ENCODE data around the gene CBLN1. TPM values are rescaled to one million over a fixed set of nuclear protein-coding genes. Genes with fewer than 3 reads are reported as not detected.

CBLN1 gene
- total RNA-seq, 1 donor from 2014 or later: not detected

GRCh38 chr16:49284962-49285361 is 3.3 kb upstream of the CBLN1 start:
- TF ChIP-seq CTCF (IDR thresholded peaks at IDR 0.05; ENCODE audit: insufficient read depth, low read length, poor library complexity, severe bottlenecking): no peak
- H3K4me3 ChIP-seq (ENCODE audit: low read depth, low read length): no peak overlapping the region
- peaks cover 42% of the 10 kb centered on the region for H3K27me3 ChIP-seq (ENCODE audit: control insufficient read depth, insufficient read depth, low read length)
- no peaks in the 10 kb centered on the region for H3K36me3 ChIP-seq (ENCODE audit: control insufficient read depth, insufficient read depth, low read length)
- DNase-seq (ENCODE audit: low read depth): no peak

DNA sequence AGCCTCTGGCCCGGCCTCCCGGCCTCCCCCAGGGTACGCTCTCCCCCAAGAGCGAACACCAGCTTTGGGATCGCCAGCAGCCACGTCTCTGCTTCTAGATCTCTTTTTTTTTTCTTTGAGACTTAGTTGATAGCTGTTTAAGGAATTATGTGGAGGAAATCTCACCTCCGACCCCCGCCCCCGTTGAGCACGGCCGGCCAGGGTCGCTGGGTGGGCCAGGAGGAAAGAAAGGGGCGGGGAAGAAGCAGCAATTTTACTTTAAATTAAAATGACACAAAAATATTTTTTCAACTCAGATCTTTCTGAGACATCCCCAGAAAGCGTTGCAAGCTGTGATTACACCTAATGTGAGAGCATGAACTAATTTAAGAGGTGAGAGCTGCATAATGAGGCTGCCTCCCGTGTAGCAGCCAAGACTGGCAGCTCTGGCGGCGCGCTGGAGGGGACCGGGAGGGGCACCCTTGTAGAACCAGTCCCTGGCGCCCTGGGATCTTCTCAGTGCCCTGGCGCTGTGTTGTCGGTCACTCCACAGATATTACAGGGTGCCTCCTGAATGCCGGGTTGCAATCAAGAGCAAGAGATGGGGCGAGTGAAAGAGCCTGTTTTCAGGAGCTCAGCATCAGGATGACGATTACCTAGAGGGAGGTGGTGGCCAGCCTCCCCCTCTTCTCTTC is 1.9 kb upstream of the CBLN1 start:
- no peak overlapping the region for H3K4me3 ChIP-seq (ENCODE audit: low read depth, low read length)
- peaks cover 55% of the 10 kb centered on the region for H3K27me3 ChIP-seq (ENCODE audit: control insufficient read depth, insufficient read depth, low read length)
- no peaks in the 10 kb centered on the region for H3K36me3 ChIP-seq (ENCODE audit: control insufficient read depth, insufficient read depth, low read length)
- no peak for DNase-seq (ENCODE audit: low read depth)
- TF ChIP-seq CTCF (IDR thresholded peaks at IDR 0.05; ENCODE audit: insufficient read depth, low read length, poor library complexity, severe bottlenecking): no peak

- H3K4me3 ChIP-seq (ENCODE audit: low read depth, low read length): no peak overlapping the region
- H3K36me3 ChIP-seq (ENCODE audit: control insufficient read depth, insufficient read depth, low read length): no peaks in the 10 kb centered on the region
- DNase-seq (ENCODE audit: low read depth): no peak
- TF ChIP-seq CTCF (IDR thresholded peaks at IDR 0.05; ENCODE audit: insufficient read depth, low read length, poor library complexity, severe bottlenecking): no peak
- H3K27me3 ChIP-seq (ENCODE audit: control insufficient read depth, insufficient read depth, low read length): peaks cover 61% of the 10 kb centered on the region
Measured at GRCh38 chr16:49282690-49283375, 1.2 kb upstream of the CBLN1 start.

DNA sequence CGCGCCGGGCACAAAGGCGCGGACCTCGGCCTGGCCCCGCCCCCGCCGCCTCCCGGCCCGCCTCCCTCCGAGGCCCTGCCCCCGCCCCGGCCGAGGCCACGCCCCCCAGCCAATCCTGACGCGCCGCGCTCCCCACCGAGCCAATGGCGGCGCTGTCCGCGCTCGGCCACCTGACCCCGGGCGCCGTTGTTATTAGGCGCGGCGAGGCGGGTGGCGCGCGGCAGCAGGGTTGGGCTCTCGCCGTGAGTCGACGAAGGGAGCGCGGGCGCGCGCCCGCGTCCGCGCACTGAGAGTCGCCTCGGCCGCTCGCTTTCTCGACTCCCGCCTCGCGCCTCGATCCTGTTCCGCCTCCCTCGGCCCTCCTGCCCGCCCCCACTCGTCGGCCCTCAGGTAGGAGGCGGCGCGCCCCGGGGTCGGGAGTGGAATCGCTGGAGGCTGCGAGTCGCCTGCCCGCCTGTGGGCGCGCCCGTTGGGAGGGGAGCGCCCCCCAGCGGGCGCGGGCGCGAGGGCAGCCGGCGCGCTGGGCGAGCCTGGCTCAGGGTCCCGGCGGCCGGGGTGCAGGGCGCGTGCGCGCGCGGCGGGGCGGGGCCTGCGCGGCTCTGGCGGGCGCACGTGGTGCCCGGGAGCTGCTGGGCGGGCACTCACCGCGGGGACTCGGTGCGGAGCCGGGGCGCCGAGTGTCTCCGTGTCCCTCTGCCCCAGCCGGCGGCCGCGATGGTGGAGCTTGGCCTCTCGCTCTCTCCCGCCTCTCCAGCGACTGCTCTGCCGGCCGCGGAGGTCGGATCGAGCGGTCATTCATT is 405 bp upstream of the CBLN1 start:
- peaks cover 69% of the 10 kb centered on the region for H3K27me3 ChIP-seq (ENCODE audit: control insufficient read depth, insufficient read depth, low read length)
- TF ChIP-seq CTCF (IDR thresholded peaks at IDR 0.05; ENCODE audit: insufficient read depth, low read length, poor library complexity, severe bottlenecking): no peak
- no peak for DNase-seq (ENCODE audit: low read depth)
- H3K36me3 ChIP-seq (ENCODE audit: control insufficient read depth, insufficient read depth, low read length): no peaks in the 10 kb centered on the region
- peak overlapping the region; percentile 27 for H3K4me3 ChIP-seq (ENCODE audit: low read depth, low read length)

- no peak for DNase-seq (ENCODE audit: low read depth)
- TF ChIP-seq CTCF (IDR thresholded peaks at IDR 0.05; ENCODE audit: insufficient read depth, low read length, poor library complexity, severe bottlenecking): no peak
- no peaks in the 10 kb centered on the region for H3K36me3 ChIP-seq (ENCODE audit: control insufficient read depth, insufficient read depth, low read length)
- peaks cover 81% of the 10 kb centered on the region for H3K27me3 ChIP-seq (ENCODE audit: control insufficient read depth, insufficient read depth, low read length)
- no peak overlapping the region for H3K4me3 ChIP-seq (ENCODE audit: low read depth, low read length)
Measured at GRCh38 chr16:49280841-49281371, 732 bp downstream of the CBLN1 start.
